PC-3 (cell line): ENCODE results near the gene KMT5C.

Source experiments
- EZH2phosphoT487 ChIP-seq: fragments of 300-600 bp; sonication (generic); IDR thresholded peaks from 2 replicates; pipeline ENCODE4 v1.6.1; 2018; ENCODE audit warnings: mild to moderate bottlenecking, antibody characterized with exemption, low read length, borderline replicate concordance
- TF ChIP-seq, protein P1 (sequence below): fragments of 300-600 bp; sonication (generic); conservative IDR thresholded peaks from 2 replicates; pipeline ENCODE4 v1.5.1; 2017; ENCODE audit warnings: antibody characterized with exemption, low read depth, mild to moderate bottlenecking, low read length

DNA sequence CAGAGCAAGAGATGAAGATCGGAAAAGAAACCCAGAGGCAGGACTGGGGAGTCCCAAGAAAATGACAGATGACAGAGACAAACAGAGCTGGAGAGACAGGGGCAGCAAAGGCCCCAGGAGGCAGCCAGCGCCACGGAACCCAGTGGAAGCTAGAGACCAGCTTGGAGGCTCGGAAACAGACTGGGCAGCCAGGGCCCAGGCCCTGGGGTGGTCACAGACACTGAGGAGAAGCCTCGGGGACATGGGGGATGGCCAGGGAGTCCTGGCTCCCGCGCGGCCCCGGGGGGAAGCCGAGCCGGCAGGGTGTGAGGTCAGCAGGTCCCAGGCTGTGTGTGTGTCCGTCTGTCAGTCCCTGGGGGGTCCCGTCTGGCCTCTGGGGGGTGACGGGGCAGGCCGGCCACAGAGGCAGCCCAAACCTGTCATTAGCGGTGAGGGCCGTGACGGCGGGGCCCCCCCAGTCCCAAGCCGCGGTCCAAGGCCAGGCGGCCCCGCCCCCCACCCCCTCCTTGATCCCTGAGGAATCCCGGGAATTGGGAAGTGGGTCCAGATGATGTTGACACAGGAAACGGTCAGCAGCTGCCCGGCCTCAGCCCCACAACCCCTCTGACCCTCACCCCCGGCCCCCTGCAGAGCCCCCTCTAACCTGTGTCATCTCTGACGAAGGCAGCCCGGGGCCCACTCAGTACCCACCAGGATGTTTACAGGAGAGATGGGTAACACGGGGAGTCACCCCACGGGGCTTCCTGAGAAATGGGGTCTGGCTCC is 34.5 kb downstream of the KMT5C start:
- TF ChIP-seq, protein P1, sequence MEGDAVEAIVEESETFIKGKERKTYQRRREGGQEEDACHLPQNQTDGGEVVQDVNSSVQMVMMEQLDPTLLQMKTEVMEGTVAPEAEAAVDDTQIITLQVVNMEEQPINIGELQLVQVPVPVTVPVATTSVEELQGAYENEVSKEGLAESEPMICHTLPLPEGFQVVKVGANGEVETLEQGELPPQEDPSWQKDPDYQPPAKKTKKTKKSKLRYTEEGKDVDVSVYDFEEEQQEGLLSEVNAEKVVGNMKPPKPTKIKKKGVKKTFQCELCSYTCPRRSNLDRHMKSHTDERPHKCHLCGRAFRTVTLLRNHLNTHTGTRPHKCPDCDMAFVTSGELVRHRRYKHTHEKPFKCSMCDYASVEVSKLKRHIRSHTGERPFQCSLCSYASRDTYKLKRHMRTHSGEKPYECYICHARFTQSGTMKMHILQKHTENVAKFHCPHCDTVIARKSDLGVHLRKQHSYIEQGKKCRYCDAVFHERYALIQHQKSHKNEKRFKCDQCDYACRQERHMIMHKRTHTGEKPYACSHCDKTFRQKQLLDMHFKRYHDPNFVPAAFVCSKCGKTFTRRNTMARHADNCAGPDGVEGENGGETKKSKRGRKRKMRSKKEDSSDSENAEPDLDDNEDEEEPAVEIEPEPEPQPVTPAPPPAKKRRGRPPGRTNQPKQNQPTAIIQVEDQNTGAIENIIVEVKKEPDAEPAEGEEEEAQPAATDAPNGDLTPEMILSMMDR = no peak
- no peak for TF ChIP-seq EZH2phosphoT487
